ENCODE results near the gene PACRG. TPM values are rescaled to one million over a fixed set of nuclear protein-coding genes. Genes with fewer than 3 reads are reported as not detected.

PACRG gene
- total and polyA plus RNA-seq, 8 donors, result 1.8 to 28.6 (median 3.2) TPM; not detected in 2

DNA sequence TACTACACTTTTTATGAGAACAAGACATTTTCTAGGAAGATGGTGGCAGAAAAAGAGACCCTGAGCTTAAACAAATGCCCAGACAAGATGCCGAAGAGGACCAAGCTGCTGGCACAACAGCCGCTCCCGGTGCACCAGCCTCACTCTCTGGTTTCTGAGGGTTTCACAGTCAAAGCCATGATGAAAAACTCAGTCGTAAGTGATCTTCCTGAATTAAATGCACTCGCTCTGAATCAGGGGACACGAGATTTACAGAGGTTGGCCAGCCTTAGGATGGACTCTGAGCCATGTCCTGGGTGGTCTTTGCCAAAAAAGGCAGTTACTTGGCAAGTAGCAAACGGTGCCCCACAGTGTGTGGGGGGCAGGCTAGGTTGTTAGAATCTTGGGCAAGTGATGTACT lies 423 bp downstream of the PACRG start:
- H3K4me3 ChIP-seq, result peak overlapping the region; percentile 81 to 91 (median 88)
- no peaks in the 10 kb centered on the region for H3K9me3 ChIP-seq
- no peaks in the 10 kb centered on the region for H3K36me3 ChIP-seq
- no peak for DNase-seq
- H3K27ac ChIP-seq, result peak overlapping the region; percentile 41 to 98 (median 90)
- no peaks in the 10 kb centered on the region for H3K27me3 ChIP-seq
- TF ChIP-seq POLR2A (IDR thresholded peaks at IDR 0.05) (no peak), POLR2AphosphoS5 (IDR thresholded peaks at IDR 0.05) (no peak), EP300 (IDR thresholded peaks at IDR 0.05) (no peak)
- TF ChIP-seq, protein P1, sequence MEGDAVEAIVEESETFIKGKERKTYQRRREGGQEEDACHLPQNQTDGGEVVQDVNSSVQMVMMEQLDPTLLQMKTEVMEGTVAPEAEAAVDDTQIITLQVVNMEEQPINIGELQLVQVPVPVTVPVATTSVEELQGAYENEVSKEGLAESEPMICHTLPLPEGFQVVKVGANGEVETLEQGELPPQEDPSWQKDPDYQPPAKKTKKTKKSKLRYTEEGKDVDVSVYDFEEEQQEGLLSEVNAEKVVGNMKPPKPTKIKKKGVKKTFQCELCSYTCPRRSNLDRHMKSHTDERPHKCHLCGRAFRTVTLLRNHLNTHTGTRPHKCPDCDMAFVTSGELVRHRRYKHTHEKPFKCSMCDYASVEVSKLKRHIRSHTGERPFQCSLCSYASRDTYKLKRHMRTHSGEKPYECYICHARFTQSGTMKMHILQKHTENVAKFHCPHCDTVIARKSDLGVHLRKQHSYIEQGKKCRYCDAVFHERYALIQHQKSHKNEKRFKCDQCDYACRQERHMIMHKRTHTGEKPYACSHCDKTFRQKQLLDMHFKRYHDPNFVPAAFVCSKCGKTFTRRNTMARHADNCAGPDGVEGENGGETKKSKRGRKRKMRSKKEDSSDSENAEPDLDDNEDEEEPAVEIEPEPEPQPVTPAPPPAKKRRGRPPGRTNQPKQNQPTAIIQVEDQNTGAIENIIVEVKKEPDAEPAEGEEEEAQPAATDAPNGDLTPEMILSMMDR (IDR thresholded peaks at IDR 0.05), result no peak
- whole genome bisulfite sequencing, 5 donors, result 29 to 38% (median 37%) methylated on average over 7 of the region's 7 CpGs
- intact Hi-C loops (cut with DNase I; ENCODE audit: low total_unique reads), result no loop called here
- peaks cover 6 to 31% (median 14%) of the 10 kb centered on the region in 4 donors for H3K4me1 ChIP-seq

- no peaks in the 10 kb centered on the region for H3K36me3 ChIP-seq
- DNase-seq, result no peak
- H3K4me1 ChIP-seq, result peaks cover 6 to 36% (median 14%) of the 10 kb centered on the region in 4 donors
- H3K9me3 ChIP-seq, result no peaks in the 10 kb centered on the region
- H3K4me3 ChIP-seq, result no peak overlapping the region
- no peaks in the 10 kb centered on the region for H3K27me3 ChIP-seq
- intact Hi-C loops (cut with DNase I; ENCODE audit: low total_unique reads), result no loop called here
- TF ChIP-seq POLR2A (IDR thresholded peaks at IDR 0.05) (no peak), EP300 (IDR thresholded peaks at IDR 0.05) (no peak), POLR2AphosphoS5 (IDR thresholded peaks at IDR 0.05) (no peak)
- TF ChIP-seq, protein P1 (IDR thresholded peaks at IDR 0.05), result no peak
- 84 to 97% (median 94%) methylated on average over 1 of the region's 1 CpG for WGBS, 5 donors
- H3K27ac ChIP-seq, result peak overlapping the region in 3 of 5 donors; percentile 90 to 98 (median 95)
Measured at GRCh38 chr6:162728706-162729105, 932 bp downstream of the PACRG start.

GRCh38 chr6:162730502-162730901 lies 2.7 kb downstream of the PACRG start:
- Histone ChIP-seq H3K9me3 (no peaks in the 10 kb centered on the region), H3K4me1 (peaks cover 6 to 25% (median 14%) of the 10 kb centered on the region in 4 donors), H3K4me3 (no peak overlapping the region), H3K27me3 (no peaks in the 10 kb centered on the region), H3K36me3 (no peaks in the 10 kb centered on the region), H3K27ac (no peak overlapping the region)
- 92 to 100% (median 98%) methylated on average over 1 of the region's 1 CpG for WGBS, 5 donors
- intact Hi-C loops (cut with DNase I; ENCODE audit: low total_unique reads), result no loop called here
- DNase-seq, result no peak
- TF ChIP-seq POLR2A (IDR thresholded peaks at IDR 0.05), result no peak
- TF ChIP-seq, protein P1 (IDR thresholded peaks at IDR 0.05), result no peak
- no peak for TF ChIP-seq POLR2AphosphoS5 (IDR thresholded peaks at IDR 0.05)
- TF ChIP-seq EP300 (IDR thresholded peaks at IDR 0.05), result no peak

- Histone ChIP-seq H3K4me1 (peaks cover 0 to 7% (median under 1%) of the 10 kb centered on the region in 4 donors), H3K4me3 (no peak overlapping the region), H3K9me3 (no peaks in the 10 kb centered on the region), H3K27me3 (no peaks in the 10 kb centered on the region), H3K36me3 (no peaks in the 10 kb centered on the region), H3K27ac (no peak overlapping the region)
- DNase-seq, result no peak
- 54 to 70% (median 60%) methylated on average over 4 of the region's 4 CpGs for WGBS, 5 donors
- intact Hi-C loops (cut with DNase I; ENCODE audit: low total_unique reads), result no loop called here
- TF ChIP-seq POLR2AphosphoS5 (IDR thresholded peaks at IDR 0.05) (no peak), POLR2A (IDR thresholded peaks at IDR 0.05) (no peak), EP300 (IDR thresholded peaks at IDR 0.05) (no peak)
- TF ChIP-seq, protein P1 (IDR thresholded peaks at IDR 0.05), result no peak
Measured at GRCh38 chr6:162733489-162733888, 5.7 kb downstream of the PACRG start.

All from stomach (tissue), 9 donors.